Panc1 (cell line): Measurements from ENCODE around the gene SLC5A2.

Experiments
- CTCF ChIP-seq: fragments of 450-650 bp; IDR thresholded peaks from 2 replicates; pipeline ENCODE4 v1.5.1; 2017; ENCODE audit warnings: mild to moderate bottlenecking
- POLR2AphosphoS5 ChIP-seq: IDR thresholded peaks from 2 replicates; pipeline ENCODE4 v1.6.1; 2012; ENCODE audit warnings: mild to moderate bottlenecking, low read depth, low read length, moderate library complexity
- TCF7L2 ChIP-seq: IDR thresholded peaks from 2 replicates; pipeline ENCODE4 v1.6.1; 2011; ENCODE audit warnings: mild to moderate bottlenecking, low read depth, low read length, inconsistent platforms
- TF ChIP-seq, protein P1 (sequence below), 2 experiments: IDR thresholded peaks; 2 replicates each; pipeline ENCODE4 v1.6.1; 2011 to 2012; ENCODE audit warnings: low read depth in 2 of 2, control low read depth in 1 of 2, low read length in 1 of 2, mild to moderate bottlenecking in 1 of 2, moderate library complexity in 1 of 2; ENCODE audit not compliant: insufficient read depth in 1 of 2

DNA sequence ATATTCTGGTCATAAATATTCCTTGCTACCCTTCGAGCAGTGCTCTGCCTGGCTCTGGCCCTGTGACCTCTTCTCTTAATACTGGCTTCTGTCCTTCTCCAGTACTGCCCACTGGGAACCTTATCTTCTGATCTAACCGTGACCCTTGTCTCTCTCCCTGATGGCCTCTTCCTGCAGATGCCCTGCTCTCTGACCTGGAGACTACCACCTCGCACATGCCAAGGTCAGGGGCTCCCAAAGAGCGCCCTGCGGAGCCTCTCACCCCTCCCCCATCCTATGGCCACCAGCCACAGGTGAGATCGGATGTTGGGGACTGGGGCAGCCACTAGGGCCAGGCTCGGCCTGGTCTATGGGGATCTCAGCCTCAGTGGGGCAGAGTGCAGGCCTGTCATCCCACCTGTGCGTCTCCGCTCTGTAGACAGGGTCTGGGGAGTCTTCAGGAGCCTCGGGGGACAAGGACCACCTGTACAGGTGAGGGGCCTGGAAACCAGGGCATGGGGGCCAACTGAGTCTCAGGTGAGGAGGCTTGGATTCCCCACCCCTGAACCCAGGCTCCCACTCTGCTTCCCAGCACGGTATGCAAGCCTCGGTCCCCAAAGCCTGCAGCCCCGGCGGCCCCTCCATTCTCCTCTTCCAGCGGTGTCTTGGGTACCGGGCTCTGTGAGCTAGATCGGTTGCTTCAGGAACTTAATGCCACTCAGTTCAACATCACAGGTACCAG is 9.5 kb upstream of the SLC5A2 start:
- TF ChIP-seq CTCF (no peak), POLR2AphosphoS5 (no peak), TCF7L2 (no peak)
- TF ChIP-seq, protein P1, sequence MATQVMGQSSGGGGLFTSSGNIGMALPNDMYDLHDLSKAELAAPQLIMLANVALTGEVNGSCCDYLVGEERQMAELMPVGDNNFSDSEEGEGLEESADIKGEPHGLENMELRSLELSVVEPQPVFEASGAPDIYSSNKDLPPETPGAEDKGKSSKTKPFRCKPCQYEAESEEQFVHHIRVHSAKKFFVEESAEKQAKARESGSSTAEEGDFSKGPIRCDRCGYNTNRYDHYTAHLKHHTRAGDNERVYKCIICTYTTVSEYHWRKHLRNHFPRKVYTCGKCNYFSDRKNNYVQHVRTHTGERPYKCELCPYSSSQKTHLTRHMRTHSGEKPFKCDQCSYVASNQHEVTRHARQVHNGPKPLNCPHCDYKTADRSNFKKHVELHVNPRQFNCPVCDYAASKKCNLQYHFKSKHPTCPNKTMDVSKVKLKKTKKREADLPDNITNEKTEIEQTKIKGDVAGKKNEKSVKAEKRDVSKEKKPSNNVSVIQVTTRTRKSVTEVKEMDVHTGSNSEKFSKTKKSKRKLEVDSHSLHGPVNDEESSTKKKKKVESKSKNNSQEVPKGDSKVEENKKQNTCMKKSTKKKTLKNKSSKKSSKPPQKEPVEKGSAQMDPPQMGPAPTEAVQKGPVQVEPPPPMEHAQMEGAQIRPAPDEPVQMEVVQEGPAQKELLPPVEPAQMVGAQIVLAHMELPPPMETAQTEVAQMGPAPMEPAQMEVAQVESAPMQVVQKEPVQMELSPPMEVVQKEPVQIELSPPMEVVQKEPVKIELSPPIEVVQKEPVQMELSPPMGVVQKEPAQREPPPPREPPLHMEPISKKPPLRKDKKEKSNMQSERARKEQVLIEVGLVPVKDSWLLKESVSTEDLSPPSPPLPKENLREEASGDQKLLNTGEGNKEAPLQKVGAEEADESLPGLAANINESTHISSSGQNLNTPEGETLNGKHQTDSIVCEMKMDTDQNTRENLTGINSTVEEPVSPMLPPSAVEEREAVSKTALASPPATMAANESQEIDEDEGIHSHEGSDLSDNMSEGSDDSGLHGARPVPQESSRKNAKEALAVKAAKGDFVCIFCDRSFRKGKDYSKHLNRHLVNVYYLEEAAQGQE (IDR thresholded peaks at IDR 0.05; ENCODE audit: insufficient read depth in 1 of 2, low read depth in 2 of 2, low read length in 1 of 2) = no peak
